Embryonic facial prominence (tissue), 1 donor: ENCODE results near the gene ZFHX3.

Experiments
- DNase-seq: peaks from one replicate; pipeline ENCODE4 v3.0.0-alpha.2; 2016; ENCODE audit errors: extremely low spot score

Gene ZFHX3

GRCh38 chr16:72852421-72852820, 195.5 kb downstream of the ZFHX3 start:
- DNase-seq = no peak

GRCh38 chr16:72850853-72851252, 197.1 kb downstream of the ZFHX3 start:
- peak; percentile 45 for DNase-seq

- DNase-seq = no peak
These were observed 197.9 kb downstream of the ZFHX3 start for GRCh38 chr16:72850021-72850420.

GRCh38 chr16:72848759-72849664, 198.9 kb downstream of the ZFHX3 start:
- DNase-seq = peak; percentile 59

- no peak for DNase-seq
These were observed 199.9 kb downstream of the ZFHX3 start for GRCh38 chr16:72848028-72848400.

GRCh38 chr16:72847187-72848027, 200.5 kb downstream of the ZFHX3 start:
- DNase-seq = no peak

GRCh38 chr16:72846594-72846993, 201.3 kb downstream of the ZFHX3 start:
- DNase-seq = no peak

- no peak for DNase-seq
These were observed 202.5 kb downstream of the ZFHX3 start for GRCh38 chr16:72845322-72846020.

GRCh38 chr16:72844225-72844920, 203.6 kb downstream of the ZFHX3 start:
- DNase-seq = no peak

GRCh38 chr16:72841506-72841905, 206.4 kb downstream of the ZFHX3 start:
- DNase-seq = no peak

GRCh38 chr16:72840631-72841381, 207.1 kb downstream of the ZFHX3 start:
- DNase-seq = no peak

GRCh38 chr16:72838951-72839350, 209.0 kb downstream of the ZFHX3 start:
- DNase-seq = no peak

GRCh38 chr16:72838586-72838910, 209.4 kb downstream of the ZFHX3 start:
- no peak for DNase-seq

GRCh38 chr16:72837846-72838585, 209.9 kb downstream of the ZFHX3 start:
- DNase-seq = no peak

- no peak for DNase-seq
These were observed 210.9 kb downstream of the ZFHX3 start for GRCh38 chr16:72836985-72837384.

GRCh38 chr16:72836181-72836580, 211.7 kb downstream of the ZFHX3 start:
- no peak for DNase-seq

- DNase-seq = no peak
These were observed 212.8 kb downstream of the ZFHX3 start for GRCh38 chr16:72835086-72835485.

GRCh38 chr16:72834499-72834898, 213.4 kb downstream of the ZFHX3 start:
- no peak for DNase-seq

GRCh38 chr16:72833969-72834368, 214.0 kb downstream of the ZFHX3 start:
- DNase-seq = no peak

GRCh38 chr16:72833482-72833881, 214.4 kb downstream of the ZFHX3 start:
- DNase-seq = no peak
